NCI-H2196 treated with DMSO at 0.1 percent for 48 hours (cell line): ENCODE data around the gene CELF4.
"Not testable (repeated sequence)": the region's sequence is repeated elsewhere in the genome, so short reads cannot be mapped to it uniquely, and the experiment has no call there.

Experiments used
- DNase-seq: peaks from one replicate; lab custom pipeline; 2025; ENCODE audit not compliant: unreplicated experiment; lab: John Stamatoyannopoulos, UW

CELF4 gene

DNA sequence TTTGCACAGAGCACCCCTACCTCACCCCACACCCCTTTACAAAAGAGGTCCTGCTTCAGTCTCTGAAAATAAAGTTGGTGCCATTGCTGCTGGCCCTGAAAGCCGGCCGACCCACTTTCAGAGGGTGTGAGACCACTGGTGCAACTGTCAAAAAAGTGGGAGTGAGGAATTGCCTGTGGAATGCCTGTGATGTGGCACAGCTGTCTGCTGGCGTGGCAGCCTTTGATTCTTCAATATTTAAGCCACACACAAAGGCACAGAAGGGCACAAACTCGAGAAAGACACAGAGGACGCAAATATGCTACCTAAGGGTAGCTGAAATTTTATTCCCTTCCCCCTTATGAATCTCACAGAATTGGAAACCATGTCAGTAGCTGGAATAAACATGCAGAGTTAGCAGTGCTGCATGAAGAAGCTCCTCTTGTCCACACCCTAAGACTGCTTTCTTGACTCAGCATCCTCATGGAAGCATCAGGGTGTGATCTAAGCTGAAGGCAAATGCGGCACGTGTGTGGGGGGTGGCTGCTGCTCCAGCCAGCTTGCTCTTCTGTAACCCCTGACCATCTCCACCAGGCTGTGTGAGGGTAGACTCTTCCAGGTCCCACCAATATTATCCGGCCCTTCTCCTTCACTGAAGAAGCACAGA lies 92.3 kb downstream of the CELF4 start:
- DNase-seq = no peak

DNA sequence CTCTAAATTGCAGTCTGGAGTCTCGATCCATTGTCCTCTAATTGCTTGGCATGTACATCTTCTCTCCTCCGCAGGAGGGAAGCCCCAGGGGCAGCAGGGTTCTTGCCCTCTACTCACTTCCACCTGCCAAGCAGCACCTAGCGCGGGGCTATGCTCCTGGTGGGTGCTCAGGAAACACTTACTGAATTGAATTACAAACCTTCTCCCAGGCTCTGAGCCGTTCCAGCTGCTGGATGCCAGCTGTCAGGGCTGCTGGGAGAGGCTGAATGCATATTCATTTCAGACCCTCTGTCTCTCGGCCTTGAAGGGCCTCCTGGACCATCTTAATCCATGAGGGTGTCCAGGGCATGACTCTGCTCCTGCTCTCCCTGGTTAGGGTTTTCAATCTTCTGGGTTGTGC lies 94.0 kb downstream of the CELF4 start:
- DNase-seq = no peak

DNA sequence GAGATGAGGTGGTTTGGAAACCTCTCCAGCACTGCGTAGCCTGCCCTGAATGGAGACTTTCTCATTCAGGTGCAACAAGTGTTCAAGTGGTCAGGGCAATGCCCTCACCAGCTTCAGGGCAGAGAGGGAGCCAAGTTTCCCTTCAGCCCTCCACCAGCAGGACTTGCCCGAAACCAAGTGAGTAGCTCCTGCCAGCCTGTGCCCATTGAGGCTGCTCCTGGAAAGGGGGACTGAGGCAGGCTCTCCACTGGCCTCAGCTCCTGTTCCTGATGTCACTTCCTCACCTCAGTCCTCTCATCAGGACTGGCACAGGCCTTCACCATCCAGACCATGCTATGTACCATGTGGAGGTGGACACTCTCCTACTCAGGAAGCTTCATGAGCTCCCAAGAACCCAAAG lies 94.6 kb downstream of the CELF4 start:
- no peak for DNase-seq

DNA sequence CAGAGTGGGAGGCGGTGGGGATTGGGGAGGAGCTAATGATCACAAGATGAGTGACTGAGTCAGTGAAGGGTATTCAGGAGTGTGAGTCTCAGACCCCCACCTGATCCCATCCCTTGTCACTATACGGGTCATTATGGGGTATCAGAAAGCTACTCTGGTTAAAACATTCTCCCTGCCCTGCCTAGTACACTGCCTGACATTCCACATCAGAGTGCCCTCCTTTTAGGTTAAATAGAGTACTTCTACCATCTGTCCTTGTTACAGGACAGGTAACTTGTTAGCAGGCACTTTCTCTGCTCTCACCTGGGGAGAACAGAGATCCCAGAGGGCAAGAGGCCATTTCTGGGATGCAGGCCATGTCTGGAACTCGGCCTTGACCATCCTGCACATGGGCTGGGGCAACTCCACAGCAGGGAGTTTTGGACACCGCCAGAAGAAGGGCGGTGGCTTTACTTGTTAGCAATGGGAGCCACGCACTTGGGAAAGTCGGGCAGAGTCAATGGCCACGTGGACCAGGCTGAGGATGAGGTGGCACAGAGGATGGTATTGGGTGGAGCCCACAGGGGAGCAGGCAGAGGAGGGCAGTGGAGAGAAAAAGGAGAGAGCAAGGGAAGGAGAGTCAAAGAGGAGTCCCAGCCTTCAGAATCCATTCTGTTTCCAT lies 98.5 kb downstream of the CELF4 start:
- DNase-seq = no peak

DNA sequence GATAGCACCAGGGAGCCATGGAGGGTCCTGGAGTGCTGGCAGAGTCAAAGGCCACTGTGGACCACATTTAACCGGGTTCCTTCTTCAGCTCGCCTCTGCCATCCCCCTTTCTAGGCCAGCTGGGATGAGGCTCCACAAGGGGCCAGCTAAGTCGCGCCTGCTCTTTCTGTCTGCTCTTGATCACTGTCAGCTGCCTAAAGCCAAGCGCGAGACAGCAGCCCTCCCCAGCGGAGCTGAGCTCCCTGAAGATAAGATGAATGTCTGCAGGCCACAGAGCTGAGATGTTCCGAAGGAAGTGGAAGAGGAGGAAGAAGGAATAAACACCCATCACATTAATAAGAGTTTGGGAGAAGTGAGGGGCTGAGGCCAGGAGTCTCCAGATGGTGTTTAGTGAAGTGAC lies 99.6 kb downstream of the CELF4 start:
- DNase-seq = no peak

DNA sequence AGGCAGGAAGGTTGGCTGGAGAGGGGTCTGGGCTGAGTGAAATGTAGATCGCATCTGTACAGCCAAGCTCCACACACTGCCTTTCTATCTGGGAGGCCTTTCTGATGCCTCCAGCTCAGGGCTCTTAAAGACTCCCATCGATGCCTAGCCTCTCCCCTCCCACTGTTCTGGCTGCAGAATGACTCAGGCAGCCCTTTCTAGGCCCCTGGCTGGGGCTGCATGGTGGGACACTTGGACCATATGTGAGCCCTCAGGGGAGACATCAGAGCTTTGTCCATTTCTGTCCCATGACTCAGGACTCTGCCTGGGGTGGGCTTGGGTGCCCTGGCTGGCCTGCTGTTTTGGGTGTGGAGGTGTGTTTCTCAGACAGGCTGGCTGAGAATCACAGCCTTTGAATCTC lies 101.3 kb downstream of the CELF4 start:
- DNase-seq = no peak

DNA sequence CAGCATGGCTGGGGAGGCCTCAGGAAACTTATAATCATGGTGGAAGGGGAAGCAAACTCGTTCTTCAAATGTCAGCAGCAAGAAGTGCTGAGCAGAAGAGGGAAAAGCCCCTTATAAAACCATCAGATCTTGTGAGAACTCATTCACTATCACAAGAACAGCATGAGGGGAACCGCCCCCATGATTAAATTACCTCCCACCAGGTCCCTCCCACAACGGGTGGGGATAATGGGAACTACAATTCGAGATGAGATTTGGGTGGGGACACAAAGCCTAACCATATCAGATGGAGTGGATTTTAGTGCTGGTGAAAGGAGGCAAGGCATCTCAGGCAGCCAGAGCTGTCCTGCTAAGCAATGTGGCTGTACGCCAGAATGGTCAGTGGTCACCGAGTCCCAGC lies 104.3 kb downstream of the CELF4 start:
- DNase-seq = not testable (repeated sequence)

DNA sequence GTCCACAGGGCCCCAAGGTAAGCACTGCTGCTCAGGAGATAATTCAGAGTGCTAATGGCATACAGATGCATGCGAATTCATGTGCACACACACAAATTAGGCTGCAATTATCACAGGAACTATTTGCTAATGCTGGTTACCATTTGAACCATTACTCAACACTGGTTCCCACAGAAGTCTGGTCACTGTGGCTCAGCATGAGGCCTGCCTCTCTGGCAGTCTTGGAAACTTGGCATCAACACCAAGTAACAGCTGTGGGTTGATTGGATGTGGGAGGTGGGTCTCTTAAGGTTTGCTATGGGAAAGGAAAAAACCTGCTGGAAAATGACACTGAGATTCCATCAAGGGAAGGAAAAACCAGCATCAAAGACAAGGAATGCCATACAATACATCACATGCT lies 105.0 kb downstream of the CELF4 start:
- no peak for DNase-seq

DNA sequence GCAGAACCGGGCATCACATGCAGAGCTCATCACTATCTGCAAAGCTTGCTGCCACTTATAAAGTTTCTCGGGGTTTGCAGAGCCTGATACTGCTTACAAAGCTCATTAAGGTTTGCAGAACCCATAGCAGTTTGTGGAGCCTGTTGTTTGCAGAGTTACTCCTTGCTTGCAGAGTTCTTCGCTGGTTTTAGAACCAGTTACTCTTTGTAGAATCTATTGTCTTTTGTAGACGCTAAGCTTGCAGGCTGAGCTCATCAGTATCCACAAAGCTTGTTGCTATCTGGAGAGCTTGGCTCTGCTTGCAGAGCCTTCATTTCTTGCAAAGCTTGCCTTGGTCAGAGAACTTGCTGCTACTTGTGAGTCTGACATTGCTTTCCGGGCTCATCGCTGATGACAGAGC lies 106.9 kb downstream of the CELF4 start:
- DNase-seq = no peak

DNA sequence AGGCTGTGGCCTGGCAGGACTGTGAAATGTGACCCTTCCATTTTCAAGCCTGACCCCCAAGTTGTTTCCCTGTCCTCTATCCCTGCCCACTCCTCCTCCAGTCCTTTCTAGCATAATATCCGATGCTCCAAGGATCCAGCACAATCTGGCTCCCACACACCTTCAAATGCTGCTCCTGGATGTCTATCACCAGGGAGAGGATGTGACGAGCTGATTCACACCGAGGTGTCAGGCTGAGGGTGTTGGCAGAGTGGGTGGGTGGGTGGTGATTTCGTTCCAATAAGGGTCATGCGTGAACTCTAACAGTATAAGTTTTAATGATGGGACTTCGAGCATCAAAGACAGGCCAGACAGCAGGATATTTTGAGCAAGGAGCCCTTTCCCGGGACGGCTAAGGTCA lies 107.8 kb downstream of the CELF4 start:
- DNase-seq = no peak

DNA sequence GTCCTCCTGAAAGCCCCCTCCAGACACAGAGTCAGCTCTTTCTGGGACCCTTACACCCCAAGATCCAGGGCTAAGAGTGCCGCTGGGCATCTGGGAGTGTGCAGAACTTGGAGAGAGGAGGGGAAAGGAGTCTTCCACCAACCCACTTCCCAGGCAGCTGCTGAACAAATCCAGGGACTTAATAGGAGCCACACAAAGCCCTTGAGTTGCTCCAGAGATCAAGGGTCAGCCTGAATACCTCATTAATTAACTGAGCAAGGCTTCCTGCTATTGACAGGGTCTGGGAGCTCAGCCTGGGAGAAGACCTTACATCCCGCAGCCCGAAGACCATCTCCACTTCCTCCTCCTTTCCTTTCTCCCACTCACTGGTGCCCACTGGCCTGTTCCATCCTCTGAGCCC lies 108.3 kb downstream of the CELF4 start:
- DNase-seq = no peak

DNA sequence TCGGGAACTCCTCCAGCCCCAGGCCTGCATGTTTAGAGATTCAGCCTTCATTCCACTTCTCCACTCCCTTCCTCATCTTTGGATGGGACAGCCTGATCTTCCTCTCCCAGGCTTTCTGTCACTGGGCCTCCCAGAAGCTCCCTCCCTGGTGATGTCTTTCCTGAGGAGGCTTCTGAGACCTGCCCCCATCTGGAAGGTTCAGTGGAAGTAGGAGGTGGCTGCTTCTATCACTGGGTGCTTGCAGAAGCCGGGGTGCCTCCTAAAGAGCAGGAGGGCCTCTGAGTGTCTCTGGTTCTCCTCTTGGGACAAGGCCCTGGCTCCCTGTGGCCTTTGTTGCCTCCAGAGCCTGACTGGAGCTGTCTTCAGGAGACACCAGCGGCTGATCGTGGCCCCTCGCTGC lies 108.7 kb downstream of the CELF4 start:
- no peak for DNase-seq

DNA sequence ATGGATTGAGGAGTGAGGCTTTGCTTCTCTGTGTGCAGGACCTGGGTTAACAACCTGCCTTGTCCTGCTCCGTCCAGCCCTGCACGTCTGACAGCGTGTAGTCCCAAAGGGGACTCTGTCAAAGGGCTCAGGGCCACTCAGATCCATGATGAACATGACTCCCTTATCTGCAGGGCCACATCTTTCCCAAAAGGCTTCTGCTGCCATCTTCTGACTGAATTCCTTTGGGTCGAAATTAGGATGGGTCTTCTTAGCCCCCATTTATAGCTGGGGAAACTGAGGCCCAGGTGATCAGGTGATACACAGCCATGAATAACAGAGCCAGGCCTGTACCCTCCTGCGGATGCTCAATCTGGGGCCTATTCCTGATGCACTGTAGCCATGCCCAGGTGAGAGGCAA lies 109.2 kb downstream of the CELF4 start:
- DNase-seq = no peak

DNA sequence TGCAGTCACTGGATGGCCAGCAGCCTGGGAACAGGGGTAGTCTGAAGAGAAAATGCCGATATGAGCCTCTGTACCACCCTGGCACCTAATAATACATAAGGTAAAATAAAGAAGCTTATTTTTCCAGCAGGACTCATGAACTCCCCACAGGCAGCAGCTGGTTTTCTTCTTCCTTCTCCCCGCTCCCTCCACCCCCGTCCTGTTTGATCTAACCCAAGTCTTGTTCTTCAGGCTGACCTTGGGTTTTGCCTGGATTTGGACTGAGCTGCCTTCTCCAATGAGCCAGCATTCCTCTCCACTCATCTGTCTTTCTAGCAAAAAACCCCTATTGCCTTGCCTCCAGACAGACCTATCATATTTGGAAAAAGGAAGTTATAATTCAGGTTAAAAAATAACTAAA lies 111.8 kb downstream of the CELF4 start:
- DNase-seq = no peak

DNA sequence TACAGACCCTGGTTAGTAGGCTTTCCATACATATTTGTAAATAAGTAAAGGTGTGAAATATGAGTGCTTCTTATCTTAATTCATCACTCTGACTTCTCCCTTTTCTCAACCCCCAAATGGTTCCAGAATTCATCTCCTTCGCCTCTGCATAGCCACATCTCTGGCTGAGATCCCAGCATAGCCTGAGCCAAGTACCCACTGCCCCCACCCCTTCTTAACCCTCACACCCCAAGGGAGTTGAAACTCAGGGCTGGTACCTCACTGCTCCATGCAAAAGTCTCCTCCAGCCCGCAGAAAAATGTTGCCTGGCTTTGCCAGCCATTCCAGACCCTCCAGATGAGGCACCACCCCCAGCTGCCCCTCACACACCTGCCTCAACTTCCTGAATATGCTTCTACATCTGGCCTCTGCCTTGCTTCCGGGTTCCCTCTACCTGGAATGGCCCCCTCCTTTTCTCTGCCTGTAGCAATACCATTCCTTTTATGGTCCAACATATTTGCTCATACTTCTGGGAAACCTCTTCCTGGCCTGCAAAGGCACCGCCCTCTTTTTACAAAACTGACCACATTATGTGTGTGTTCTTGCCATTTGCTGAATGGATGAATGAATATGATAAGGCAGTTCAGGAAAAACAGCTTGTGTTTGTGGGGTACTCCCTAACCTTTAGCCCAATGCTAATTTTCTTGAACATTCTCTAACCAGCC lies 112.8 kb downstream of the CELF4 start:
- DNase-seq = no peak

DNA sequence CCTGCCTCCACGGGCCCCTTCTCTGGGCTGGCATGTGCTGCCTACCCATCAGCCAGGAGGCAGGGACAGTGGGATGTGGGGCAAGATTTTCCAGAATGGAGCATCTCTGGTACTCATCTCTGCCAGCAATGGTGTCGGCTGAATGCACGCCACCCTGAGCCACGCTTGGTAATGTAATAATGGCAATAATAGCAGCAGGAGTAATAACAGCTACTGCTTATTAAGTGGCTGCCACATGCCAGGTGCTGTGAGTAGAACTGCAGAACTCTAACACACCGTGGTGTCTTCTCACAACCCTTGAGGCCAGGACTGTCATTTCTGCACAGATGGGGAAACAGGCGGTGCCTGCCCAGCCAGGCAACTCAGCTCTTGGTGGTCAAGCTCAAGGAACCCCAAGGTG lies 113.6 kb downstream of the CELF4 start:
- DNase-seq = no peak

DNA sequence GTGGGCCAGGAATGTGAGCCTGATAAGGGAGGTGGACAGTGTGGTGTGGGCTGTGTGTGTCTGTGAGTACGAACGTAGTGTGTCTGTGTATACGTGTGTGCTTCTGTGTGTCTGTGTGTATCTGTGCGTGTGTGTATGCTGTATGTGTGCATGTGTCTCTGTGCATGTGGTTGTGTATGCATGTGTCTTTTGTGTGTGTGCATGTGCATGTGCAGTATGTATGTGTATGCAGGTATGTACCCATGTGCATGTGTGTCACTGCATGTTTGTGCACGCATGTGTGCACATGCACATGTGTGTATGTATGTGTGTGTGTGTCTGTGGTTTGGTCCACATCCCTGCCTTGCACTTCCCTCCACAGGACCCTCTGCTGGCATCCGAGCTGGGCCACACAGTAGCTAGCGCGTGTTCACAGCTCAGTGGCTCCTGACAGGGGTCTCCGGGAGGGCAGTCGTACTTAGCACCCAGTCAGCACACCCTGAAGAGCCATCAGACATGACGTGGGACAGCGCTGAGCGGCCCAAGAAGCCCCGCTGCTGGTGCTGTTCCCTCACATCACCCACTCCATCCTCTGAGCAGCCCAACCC lies 114.3 kb downstream of the CELF4 start:
- no peak for DNase-seq

DNA sequence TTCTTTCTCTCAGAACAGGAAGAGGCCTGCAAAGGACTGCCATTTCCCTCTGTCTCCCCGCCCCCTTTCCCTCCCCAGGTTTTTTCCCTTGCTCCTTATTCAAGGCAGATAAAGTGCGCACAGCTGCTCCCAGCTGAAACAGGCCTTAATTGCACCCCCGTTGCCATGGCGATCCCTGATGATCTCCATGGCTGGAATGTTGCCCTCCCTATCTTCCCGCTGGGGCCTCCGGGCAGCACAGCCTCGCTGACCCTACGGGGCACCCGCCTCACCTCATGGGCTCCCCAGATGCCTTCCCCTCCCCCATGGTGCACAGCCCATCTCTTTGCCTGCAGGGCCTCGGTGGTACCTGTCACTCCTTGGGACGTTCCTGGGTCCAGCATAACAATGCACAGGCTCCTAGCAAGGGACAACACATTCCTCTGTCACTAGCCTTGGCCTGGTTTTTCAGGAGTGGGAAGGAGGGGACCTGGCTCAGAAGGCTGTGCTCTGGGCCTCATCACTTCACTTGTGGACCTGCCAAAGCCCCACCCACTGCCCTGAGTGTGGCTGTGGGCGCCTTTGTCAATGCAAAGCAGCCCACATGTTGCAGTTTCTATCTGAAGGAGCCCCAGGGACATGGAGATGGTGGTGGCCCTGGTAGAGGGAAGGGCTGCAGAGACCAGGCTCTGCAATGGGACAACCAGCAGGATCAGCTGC lies 115.0 kb downstream of the CELF4 start:
- no peak for DNase-seq

DNA sequence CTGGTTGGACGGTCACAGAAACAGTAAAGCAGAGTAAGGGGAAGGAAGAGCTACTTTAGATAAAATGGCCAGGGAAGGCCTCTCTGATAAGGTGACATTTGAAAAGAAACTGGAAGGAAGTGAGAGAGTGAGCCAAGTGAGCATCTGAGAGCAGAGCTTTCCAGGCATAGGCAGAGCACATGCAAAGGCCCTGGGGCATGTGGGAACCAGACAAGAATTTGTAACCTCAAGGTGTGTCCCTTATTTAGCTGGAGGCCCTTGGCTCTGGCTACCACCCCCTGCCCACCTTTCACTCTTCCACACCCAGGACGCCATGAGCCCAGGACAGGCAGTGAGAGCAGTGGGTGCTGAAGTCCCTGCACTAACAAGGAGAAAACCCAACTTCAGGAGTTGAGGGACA lies 116.0 kb downstream of the CELF4 start:
- no peak for DNase-seq

DNA sequence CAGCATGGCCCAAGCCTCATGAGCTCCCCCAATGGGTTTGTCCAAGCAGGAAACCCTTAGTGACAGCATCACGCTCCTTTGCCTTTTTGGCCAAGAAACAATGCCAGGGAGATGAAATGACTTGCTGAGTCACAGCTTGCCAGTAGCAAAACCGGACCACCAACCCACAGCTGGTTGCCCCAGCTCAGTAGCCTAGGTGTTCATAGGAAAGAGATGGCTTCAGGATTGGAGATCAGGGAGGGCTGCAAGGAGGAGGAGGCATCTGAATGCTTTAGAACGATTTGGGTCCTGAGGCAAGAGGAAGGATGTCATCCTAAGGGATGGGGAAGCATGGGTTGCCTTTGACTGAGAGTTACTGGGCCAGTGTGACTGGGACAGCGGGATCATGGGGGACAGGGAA lies 116.7 kb downstream of the CELF4 start:
- DNase-seq = no peak
